CD4-positive, alpha-beta memory T cell (primary cell): ENCODE measurements around the gene INO80. TPM values are rescaled to one million over a fixed set of nuclear protein-coding genes. Genes with fewer than 3 reads are reported as not detected.

ENCODE experiments used
- CTCF ChIA-PET: fragments of 350-600 bp; sonication (Branson Sonifier 250); formaldehyde crosslinking; loops from one replicate; lab custom pipeline; 2021; ENCODE audit warnings: inconsistent platforms; ENCODE audit not compliant: partially characterized antibody; lab: Charles Lee
- POLR2A ChIA-PET: fragments of 350-600 bp; sonication (Branson Sonifier 250); formaldehyde crosslinking; loops from one replicate; lab custom pipeline; 2021; ENCODE audit not compliant: partially characterized antibody; lab: Charles Lee
- DNase-seq, 5 donors: peaks; one replicate each; pipeline versions ENCODE4 v3.0.0 to v3.0.0-alpha.2; 2020 to 2022; ENCODE audit warnings: mixed read lengths in 1 of 5
- H3K27ac ChIP-seq: one replicate; pipeline ENCODE4 v1.7.0; 2013; ENCODE audit warnings: low read depth, low read length
- H3K27me3 ChIP-seq: 2 replicates; pipeline ENCODE4 v1.7.0; 2013; ENCODE audit warnings: mild to moderate bottlenecking, low read length, moderate library complexity; ENCODE audit not compliant: insufficient read depth
- H3K36me3 ChIP-seq: 2 replicates; pipeline ENCODE4 v1.7.0; 2013; ENCODE audit warnings: mild to moderate bottlenecking, low read length, moderate library complexity; ENCODE audit not compliant: insufficient read depth
- H3K4me1 ChIP-seq: 2 replicates; pipeline ENCODE4 v1.7.0; 2013; ENCODE audit warnings: mild to moderate bottlenecking, low read length, moderate library complexity; ENCODE audit not compliant: insufficient read depth
- H3K4me3 ChIP-seq, 2 donors: one replicate each; pipeline ENCODE4 v1.7.0; 2013; ENCODE audit warnings: low read length in 2 of 2, mild to moderate bottlenecking in 1 of 2
- H3K9me3 ChIP-seq, 2 donors: one replicate each; pipeline ENCODE4 v1.7.0; 2013; ENCODE audit warnings: low read length in 2 of 2, control low read depth in 1 of 2; ENCODE audit not compliant: control insufficient read depth in 1 of 2
- H3K27ac Mint-ChIP-seq, 7 donors: one replicate each; pipeline ENCODE4 v1.8.0; 2020 to 2021; ENCODE audit warnings: mixed read lengths in 7 of 7, mild to moderate bottlenecking in 6 of 7, inconsistent platforms in 3 of 7, moderate library complexity in 3 of 7
- H3K27me3 Mint-ChIP-seq, 2 donors: one replicate each; pipeline ENCODE4 v1.8.0; 2020 to 2021; ENCODE audit warnings: mixed read lengths in 2 of 2
- H3K36me3 Mint-ChIP-seq, 2 donors: one replicate each; pipeline ENCODE4 v1.8.0; 2020 to 2021; ENCODE audit warnings: mixed read lengths in 2 of 2, inconsistent platforms in 1 of 2, mild to moderate bottlenecking in 1 of 2
- H3K4me1 Mint-ChIP-seq, 4 donors: one replicate each; pipeline ENCODE4 v1.8.0; 2020 to 2021; ENCODE audit warnings: mixed read lengths in 4 of 4, mild to moderate bottlenecking in 1 of 4
- H3K4me3 Mint-ChIP-seq, 8 donors: one replicate each; pipeline ENCODE4 v1.8.0; 2020 to 2021; ENCODE audit warnings: mixed read lengths in 8 of 8, mild to moderate bottlenecking in 7 of 8, moderate library complexity in 6 of 8, inconsistent platforms in 3 of 8
- H3K9me3 Mint-ChIP-seq, 8 donors: one replicate each; pipeline ENCODE4 v1.8.0; 2020 to 2021; ENCODE audit warnings: mixed read lengths in 8 of 8, mild to moderate bottlenecking in 5 of 8, inconsistent platforms in 3 of 8, moderate library complexity in 1 of 8
- intact Hi-C: fragments of 100-400 bp; cut with micrococcal nuclease; formaldehyde crosslinking; loops from one replicate; pipeline ENCODE4 v1.15.1; 2023
- polyA plus RNA-seq, 2 donors: library from polyadenylated mRNA; unstranded; fragments of 300-500 nt; fragmentation: Illumina TruSeq; gene quantifications; one replicate each; pipeline ENCODE4 v1.2.3, GENCODE V29; 2021
- total RNA-seq, 2 experiments: library from RNA; stranded (reverse); gene quantifications; one replicate each; pipeline ENCODE4 v1.2.3, GENCODE V29; 2021

INO80 gene
- total and polyA plus RNA-seq, 4 experiments from 2014 or later: 1.5 to 34.4 (median 18.2) TPM

- Histone ChIP-seq H3K27ac (no peak overlapping the region), H3K27me3 (peaks cover 30% of the 10 kb centered on the region), H3K4me1 (peaks cover 47% of the 10 kb centered on the region), H3K4me3 (no peak overlapping the region), H3K9me3 (no peaks in the 10 kb centered on the region), H3K36me3 (no peaks in the 10 kb centered on the region)
- H3K27ac Mint-ChIP-seq: peak overlapping the region in 1 of 7 donors; percentile 54
- intact Hi-C loops: no loop called here
- peaks cover 41 to 46% of the 10 kb centered on the region in 2 donors for H3K27me3 Mint-ChIP-seq
- ChIA-PET POLR2A (interaction anchor here (1.9 to 4.9 kb wide), 2 partner anchors 9 to 27 kb away, joined by 4 to 27 read pairs; no protein-coding TSS in a partner anchor), CTCF (interaction anchor here (0.9 to 6.5 kb wide), 8 partner anchors 10 to 44 kb away, joined by 3 to 54 read pairs (median 4); partner anchors contain the start of gene VPS18)
- H3K4me1 Mint-ChIP-seq: peaks cover 21 to 49% (median 29%) of the 10 kb centered on the region in 4 donors
- no peak for DNase-seq
- peak overlapping the region in 7 of 8 donors; percentile 72 to 92 (median 77) for H3K4me3 Mint-ChIP-seq
- no peaks in the 10 kb centered on the region for H3K36me3 Mint-ChIP-seq
- H3K9me3 Mint-ChIP-seq: peaks cover 0 to 1% (median 0%) of the 10 kb centered on the region in 8 donors
Measured at GRCh38 chr15:40931300-40932142, 184.6 kb downstream of the INO80 start.

GRCh38 chr15:40930430-40931299, 185.4 kb downstream of the INO80 start:
- intact Hi-C loops: no loop called here
- H3K27ac Mint-ChIP-seq: peak overlapping the region in 3 of 7 donors; percentile 12 to 65 (median 54)

GRCh38 chr15:40929660-40930429, 186.2 kb downstream of the INO80 start:
- DNase-seq: no peak
- Histone ChIP-seq H3K9me3 (no peaks in the 10 kb centered on the region), H3K27me3 (peaks cover 33% of the 10 kb centered on the region), H3K36me3 (no peaks in the 10 kb centered on the region), H3K4me3 (peak overlapping the region; percentile 23 to 57), H3K4me1 (peaks cover 52% of the 10 kb centered on the region), H3K27ac (no peak overlapping the region)
- CTCF ChIA-PET: interaction anchor here (1.0 to 6.5 kb wide), 7 partner anchors 12 to 96 kb away, joined by 3 to 54 read pairs (median 4); no protein-coding TSS in a partner anchor
- no peaks in the 10 kb centered on the region for H3K36me3 Mint-ChIP-seq
- peak overlapping the region in 1 of 7 donors; percentile 65 for H3K27ac Mint-ChIP-seq
- H3K4me3 Mint-ChIP-seq: peak overlapping the region; percentile 72 to 92 (median 80)
- H3K4me1 Mint-ChIP-seq: peaks cover 23 to 62% (median 34%) of the 10 kb centered on the region in 4 donors
- peaks cover 45 to 54% of the 10 kb centered on the region in 2 donors for H3K27me3 Mint-ChIP-seq
- H3K9me3 Mint-ChIP-seq: peaks cover 0 to 1% (median 0%) of the 10 kb centered on the region in 8 donors
- POLR2A ChIA-PET: interaction anchor here (1.0 to 4.9 kb wide), 4 partner anchors 10 to 26 kb away, joined by 4 to 27 read pairs (median 4); no protein-coding TSS in a partner anchor
- intact Hi-C loops: loop anchor here (1.0 to 2.0 kb wide), 2 partner anchors 23 kb away; partner anchors contain the start of gene CHAC1

More at GRCh38 chr15:40930430-40931299, 185.4 kb downstream of the INO80 start:
- ChIA-PET CTCF (interaction anchor here (0.9 to 6.5 kb wide), 10 partner anchors 11 to 95 kb away, joined by 3 to 54 read pairs (median 4); partner anchors contain the start of gene VPS18), POLR2A (interaction anchor here (1.9 to 4.9 kb wide), 2 partner anchors 10 to 27 kb away, joined by 4 to 27 read pairs; no protein-coding TSS in a partner anchor)
- H3K4me3 ChIP-seq: peak overlapping the region in 1 of 2 donors; percentile 24
- Mint-ChIP-seq H3K9me3 (peaks cover 0 to 1% (median 0%) of the 10 kb centered on the region in 8 donors), H3K36me3 (no peaks in the 10 kb centered on the region), H3K4me3 (peak overlapping the region; percentile 72 to 92 (median 78)), H3K4me1 (peaks cover 23 to 56% (median 32%) of the 10 kb centered on the region in 4 donors), H3K27me3 (peaks cover 45 to 50% of the 10 kb centered on the region in 2 donors)
- no peak overlapping the region for H3K27ac ChIP-seq
- H3K9me3 ChIP-seq: no peaks in the 10 kb centered on the region
- peaks cover 33% of the 10 kb centered on the region for H3K27me3 ChIP-seq
- no peaks in the 10 kb centered on the region for H3K36me3 ChIP-seq
- peak in 1 of 5 donors; percentile 19 for DNase-seq
- H3K4me1 ChIP-seq: peaks cover 52% of the 10 kb centered on the region

Other genes with a start within 250 kb of the INO80 start
- not detected for gene RHOV, start 242.0 kb downstream of the INO80 start, total RNA-seq
- not detected for gene RHOV, start 242.0 kb downstream of the INO80 start, polyA plus RNA-seq
- 10 to 100 TPM; 18.4 to 20.3 TPM for gene VPS18, start 221.8 kb downstream of the INO80 start, total RNA-seq
- 10 to 100 TPM; 14.6 to 21.6 TPM for gene VPS18, start 221.8 kb downstream of the INO80 start, polyA plus RNA-seq
- not detected for gene DLL4, start 186.9 kb downstream of the INO80 start, total RNA-seq
- gene DLL4, start 186.9 kb downstream of the INO80 start, polyA plus RNA-seq: not detected
- 1 to 10 TPM; 1.2 TPM for gene CHAC1, start 162.8 kb downstream of the INO80 start, total RNA-seq
- gene CHAC1, start 162.8 kb downstream of the INO80 start, polyA plus RNA-seq: under 1 TPM; 0.24 to 0.43 TPM
- not detected for gene EXD1, start 114.5 kb upstream of the INO80 start, total RNA-seq
- gene EXD1, start 114.5 kb upstream of the INO80 start, polyA plus RNA-seq: not detected
- 10 to 100 TPM; 26.4 to 27.1 TPM for gene CHP1, start 115.0 kb upstream of the INO80 start, total RNA-seq
- 10 to 100 TPM in 1 of 2 donors, 1 to 10 TPM in 1; 9.8 to 16.4 TPM for gene CHP1, start 115.0 kb upstream of the INO80 start, polyA plus RNA-seq
- under 1 TPM; 0.52 to 0.72 TPM for gene OIP5, start 216.3 kb upstream of the INO80 start, total RNA-seq
- gene OIP5, start 216.3 kb upstream of the INO80 start, polyA plus RNA-seq: under 1 TPM; 0.70 to 0.76 TPM
- gene NUSAP1, start 216.6 kb upstream of the INO80 start, total RNA-seq: 1 to 10 TPM; 3.5 to 4.2 TPM
- 1 to 10 TPM; 1.8 to 4.4 TPM for gene NUSAP1, start 216.6 kb upstream of the INO80 start, polyA plus RNA-seq